Hepatocyte (in vitro differentiated cells): ENCODE results near the gene THAP7.

ENCODE experiments used
- CTCF ChIP-seq: fragments of 200-600 bp; sonication (generic); IDR thresholded peaks from 2 replicates; pipeline ENCODE4 v1.5.1; 2016; ENCODE audit warnings: antibody characterized with exemption, mild to moderate bottlenecking; ENCODE audit not compliant: poor library complexity
- EZH2 ChIP-seq: fragments of 200-600 bp; sonication (generic); IDR thresholded peaks from 2 replicates; pipeline ENCODE4 v1.6.1; 2016; ENCODE audit warnings: antibody characterized with exemption, mild to moderate bottlenecking, borderline replicate concordance
- EZH2phosphoT487 ChIP-seq: fragments of 200-600 bp; sonication (generic); IDR thresholded peaks from one replicate; pipeline ENCODE4 v1.6.1; 2018; ENCODE audit warnings: antibody characterized with exemption, mild to moderate bottlenecking, low read depth, moderate library complexity; ENCODE audit not compliant: unreplicated experiment, severe bottlenecking

GRCh38 chr22:21029486-21030025, 27.6 kb upstream of the THAP7 start:
- TF ChIP-seq CTCF, result no peak
- no peak for TF ChIP-seq EZH2
- no peak for TF ChIP-seq EZH2phosphoT487
